ENCODE measurements around the gene CNOT8. TPM values are rescaled to one million over a fixed set of nuclear protein-coding genes. Genes with fewer than 3 reads are reported as not detected.

CNOT8 gene
- polyA plus RNA-seq, 2 of the 4 experiments (the other 2 are of a cell fraction), result 40.6 to 52.7 TPM

- 89% methylated on average over 7 of the region's 7 CpGs for WGBS (ENCODE audit: missing lambda C conversion rate)
- no peak for TF ChIP-seq CBX2 (IDR thresholded peaks at IDR 0.05; ENCODE audit: borderline replicate concordance, low read depth)
- no peak for TF ChIP-seq REST (IDR thresholded peaks at IDR 0.05)
- TF ChIP-seq HEYL (CRISPR knock-in tag; IDR thresholded peaks at IDR 0.05), result no peak
- no peak overlapping the region for H3K27ac ChIP-seq
- ChIA-PET CTCF (interaction anchor here (0.6 to 1.0 kb wide), 2 partner anchors 19 to 82 kb away, joined by 3 to 4 read pairs; no protein-coding TSS in a partner anchor), POLR2A (no interaction called here)
- no peaks in the 10 kb centered on the region for H3K9me3 ChIP-seq
- no peak overlapping the region for H3K4me2 ChIP-seq
- FAIRE-seq, result no peak
- DNase-seq (ENCODE audit: low read depth in 1 of 2, low spot score in 1 of 2), result no peak
- no peak overlapping the region for H3K4me3 ChIP-seq
- ATAC-seq, result no peak
- peaks cover 37% of the 10 kb centered on the region for H3K4me1 ChIP-seq
Measured at GRCh38 chr5:154863291-154864080, 5.1 kb downstream of the CNOT8 start.

- Histone ChIP-seq H3K27ac (no peak overlapping the region), H3K4me1 (peaks cover 28% of the 10 kb centered on the region), H3K4me2 (0 out of 3 replicates have a peak overlapping the region, but pooled peaks have one; percentile 6), H3K4me3 (no peak overlapping the region), H3K9me3 (no peaks in the 10 kb centered on the region)
- TF ChIP-seq PBX3 (IDR thresholded peaks at IDR 0.05) (no peak), BHLHE40 (IDR thresholded peaks at IDR 0.05; ENCODE audit: low read depth, low read length) (no peak), SMC3 (IDR thresholded peaks at IDR 0.05) (no peak)
- ChIA-PET POLR2A (no interaction called here), CTCF (no interaction called here)
- WGBS (ENCODE audit: missing lambda C conversion rate), result 58% methylated on average over 5 of the region's 5 CpGs
- no peak for ATAC-seq
- DNase-seq (ENCODE audit: low read depth in 1 of 2, low spot score in 1 of 2), result no peak
- FAIRE-seq, result no peak
Measured at GRCh38 chr5:154865466-154866184, 7.2 kb downstream of the CNOT8 start.

GRCh38 chr5:154866841-154867240 lies 8.4 kb downstream of the CNOT8 start:
- no peak for ATAC-seq
- no peak for FAIRE-seq

GRCh38 chr5:154868702-154869101 lies 10.3 kb downstream of the CNOT8 start:
- Histone ChIP-seq H3K4me3 (no peak overlapping the region), H3K9me3 (no peaks in the 10 kb centered on the region), H3K4me2 (no peak overlapping the region), H3K4me1 (peaks cover 12% of the 10 kb centered on the region), H3K27ac (no peak overlapping the region)
- ATAC-seq (peak; percentile 84 to 91), DNase-seq (ENCODE audit: low read depth in 1 of 2, low spot score in 1 of 2) (peak; percentile 24 to 38), FAIRE-seq (no peak)
- CTCF ChIA-PET, result interaction anchor here (1.1 to 1.9 kb wide), 4 partner anchors 9 to 218 kb away, joined by 3 to 16 read pairs (median 4); no protein-coding TSS in a partner anchor
- POLR2A ChIA-PET, result interaction anchor here (1.2 to 1.9 kb wide), 2 partner anchors 10 to 218 kb away, joined by 4 to 10 read pairs; partner anchors contain the start of gene CNOT8
- WGBS (ENCODE audit: missing lambda C conversion rate), result 92% methylated on average over 5 of the region's 5 CpGs
- TF ChIP-seq POLR2AphosphoS2 (conservative IDR thresholded peaks at IDR 0.05; ENCODE audit: low read length) (no peak), RAD21 (conservative IDR thresholded peaks at IDR 0.05 in 1 of 2, IDR thresholded peaks at IDR 0.05 in 1 of 2) (peak; percentile 15 to 36; a peak in 1 of 5 replicates), RNF2 (IDR thresholded peaks at IDR 0.05; ENCODE audit: borderline replicate concordance, low read depth) (no peak), CTCF (IDR thresholded peaks at IDR 0.05) (peak; percentile 17; the same call in 1 of the 3 replicates), HOXA7 (CRISPR knock-in tag; IDR thresholded peaks at IDR 0.05) (no peak), ELK1 (IDR thresholded peaks at IDR 0.05; ENCODE audit: low read depth, low read length) (no peak), RFX5 (IDR thresholded peaks at IDR 0.05) (no peak), ZFP36 (IDR thresholded peaks at IDR 0.05; ENCODE audit: borderline replicate concordance, partially characterized antibody) (no peak), KDM5A (IDR thresholded peaks at IDR 0.05) (no peak)

More at GRCh38 chr5:154866841-154867240, 8.4 kb downstream of the CNOT8 start:
- Histone ChIP-seq H3K4me2 (no peak overlapping the region), H3K4me1 (peaks cover 21% of the 10 kb centered on the region), H3K9me3 (no peaks in the 10 kb centered on the region), H3K4me3 (no peak overlapping the region), H3K27ac (no peak overlapping the region)
- POLR2A ChIA-PET, result interaction anchor here (1.9 kb wide), 1 partner anchor 8 kb away, joined by 10 read pairs; the partner anchor contains the start of gene CNOT8
- no peak for TF ChIP-seq HOXB13 (CRISPR knock-in tag; IDR thresholded peaks at IDR 0.05; ENCODE audit: low read depth)
- TF ChIP-seq KDM5A (IDR thresholded peaks at IDR 0.05), result no peak
- TF ChIP-seq EHMT2 (IDR thresholded peaks at IDR 0.05; ENCODE audit: low read depth), result no peak
- CTCF ChIA-PET, result no interaction called here
- DNase-seq (ENCODE audit: low read depth in 1 of 2, low spot score in 1 of 2), result no peak
- 76% methylated on average over 2 of the region's 2 CpGs for WGBS (ENCODE audit: missing lambda C conversion rate)

Data from A549 (cell line).